HepG2 (cell line): ENCODE data around the gene PKMYT1. TPM values are rescaled to one million over a fixed set of nuclear protein-coding genes. Genes with fewer than 3 reads are reported as not detected.

Experiments used
- ATAC-seq: fragments of 200-7000 bp; cut with Tn5 transposase; 3 replicates; pipeline ENCODE4 v1.9.1; 2020; ENCODE audit warnings: mild to moderate bottlenecking, moderate library complexity
- BruUV-seq: library from RNA; stranded (reverse); fragments of 400-500 nt; replicated peaks from 2 replicates; lab custom pipeline; 2021; lab: Mats Ljungman, UMichigan
- CTCF ChIA-PET: fragments of 300-600 bp; formaldehyde crosslinking; extraction: SDS; loops from one replicate; lab custom pipeline; 2021; ENCODE audit warnings: low total read pairs, inconsistent platforms, low intra/inter-chr PET ratio; lab: Yijun Ruan, JAX
- POLR2A ChIA-PET: fragments of 350-600 bp; sonication (Branson Sonifier 250); formaldehyde crosslinking; loops from one replicate; lab custom pipeline; 2020; ENCODE audit warnings: antibody characterized with exemption, inconsistent platforms; lab: Yijun Ruan, JAX
- DNase-seq: peaks from one replicate; pipeline ENCODE4 v3.0.0-alpha.2; 2015; ENCODE audit warnings: low spot score
- FAIRE-seq: peaks from 3 replicates; lab custom pipeline; 2011; peaks lifted over from hg19 to GRCh38; lab: Jason Lieb, UNC
- H2AFZ ChIP-seq: one replicate; pipeline ENCODE4 v1.6.1; 2011; ENCODE audit warnings: low read length, inconsistent platforms
- H3K27ac ChIP-seq: fragments of 300-600 bp; 3 replicates; pipeline ENCODE4 v1.8.0; 2011; ENCODE audit warnings: mixed run types, mild to moderate bottlenecking, mixed read lengths, low read length, inconsistent platforms; ENCODE audit not compliant: insufficient read depth; ENCODE audit errors: extremely low read length
- H3K27me3 ChIP-seq, 2 experiments: fragments of 200-600 bp in 1 of 2; 2 replicates in 1 of 2; 3 replicates in 1 of 2; pipeline versions ENCODE4 v1.6.0 to v1.8.0; 2011; ENCODE audit warnings: low read length in 2 of 2, mild to moderate bottlenecking in 2 of 2, moderate library complexity in 2 of 2, inconsistent platforms in 1 of 2; ENCODE audit not compliant: insufficient read depth in 2 of 2, control insufficient read depth in 1 of 2
- H3K36me3 ChIP-seq, 2 experiments: fragments of 200-600 bp in 1 of 2; replicated peaks in 1 of 2; 2 replicates in 1 of 2; 3 replicates in 1 of 2; pipeline versions ENCODE4 v1.5.1 to v1.8.0; 2011; ENCODE audit warnings: low read length in 2 of 2, inconsistent platforms in 1 of 2; ENCODE audit not compliant: insufficient read depth in 2 of 2, control insufficient read depth in 1 of 2
- H3K4me1 ChIP-seq: 2 replicates; pipeline ENCODE4 v1.5.1; 2012; ENCODE audit warnings: low read length, inconsistent platforms; ENCODE audit not compliant: insufficient read depth
- H3K4me2 ChIP-seq: 2 replicates; pipeline ENCODE4 v1.6.0; 2011; ENCODE audit warnings: low read depth, low read length, inconsistent platforms
- H3K4me3 ChIP-seq, 3 experiments: fragments of 200-600 bp in 1 of 3; sonication (generic), shearing (Covaris generic) in 1 of 3; replicated peaks in 1 of 3; 2 replicates each; pipeline ENCODE4 v1.5.1; 2011 to 2016; ENCODE audit warnings: low read length in 3 of 3, inconsistent platforms in 2 of 3, low read depth in 2 of 3, mild to moderate bottlenecking in 2 of 3, control low read depth in 1 of 3, mixed read lengths in 1 of 3; ENCODE audit not compliant: insufficient read depth in 1 of 3
- H3K79me2 ChIP-seq: one replicate; pipeline ENCODE4 v1.6.1; 2011; ENCODE audit warnings: low read length, inconsistent platforms; ENCODE audit not compliant: insufficient read depth
- H3K9ac ChIP-seq: 2 replicates; pipeline ENCODE4 v1.6.0; 2011; ENCODE audit warnings: mild to moderate bottlenecking, low read depth, low read length, inconsistent platforms; ENCODE audit not compliant: insufficient read depth
- H3K9me3 ChIP-seq: 2 replicates; pipeline ENCODE4 v1.5.1; 2012; ENCODE audit warnings: mild to moderate bottlenecking, low read length
- H4K20me1 ChIP-seq: 2 replicates; pipeline ENCODE4 v1.6.0; 2011; ENCODE audit warnings: inconsistent platforms, mild to moderate bottlenecking, low read length, moderate library complexity; ENCODE audit not compliant: insufficient read depth
- ATF1 ChIP-seq: IDR thresholded peaks from 2 replicates; pipeline ENCODE4 v1.6.1; 2016; ENCODE audit warnings: mild to moderate bottlenecking, control low read depth
- ATF2 ChIP-seq: sonication (generic); formaldehyde crosslinking; IDR thresholded peaks from 2 replicates; pipeline ENCODE4 v1.4.0; 2020; ENCODE audit warnings: missing genetic modification reagents
- CHD4 ChIP-seq: fragments of 200-600 bp; sonication (generic); IDR thresholded peaks from 2 replicates; pipeline ENCODE4 v1.7.0; 2017; ENCODE audit warnings: mild to moderate bottlenecking, low read length, borderline replicate concordance
- JDP2 ChIP-seq: sonication (generic); formaldehyde crosslinking; IDR thresholded peaks from 2 replicates; pipeline ENCODE4 v1.8.1; 2022; ENCODE audit warnings: missing genetic modification reagents, borderline replicate concordance
- KLF15 ChIP-seq: sonication (generic); formaldehyde crosslinking; IDR thresholded peaks from 2 replicates; pipeline ENCODE4 v1.8.1; 2023; ENCODE audit warnings: borderline replicate concordance, mild to moderate bottlenecking, inconsistent platforms, missing genetic modification reagents, mixed read lengths
- NFRKB ChIP-seq: fragments of 450-650 bp; IDR thresholded peaks from 2 replicates; pipeline ENCODE4 v1.6.1; 2017
- NFYC ChIP-seq: IDR thresholded peaks from 2 replicates; pipeline ENCODE4 v1.6.1; 2016; ENCODE audit warnings: missing genetic modification reagents, missing compliant biosample characterization
- PHF8 ChIP-seq: sonication (generic); formaldehyde crosslinking; IDR thresholded peaks from 2 replicates; pipeline ENCODE4 v1.5.0; 2020; ENCODE audit warnings: missing genetic modification reagents
- PRDM4 ChIP-seq: sonication (generic); formaldehyde crosslinking; IDR thresholded peaks from 2 replicates; pipeline ENCODE4 v1.9.0; 2021; ENCODE audit warnings: missing genetic modification reagents, borderline replicate concordance
- TCF12 ChIP-seq, 2 experiments: fragments of 450-650 bp in 1 of 2; sonication (generic) in 1 of 2; formaldehyde crosslinking in 1 of 2; IDR thresholded peaks; 2 replicates each; pipeline versions ENCODE4 v1.6.1 to v1.8.0; 2017 to 2022; ENCODE audit warnings: antibody characterized with exemption in 1 of 2, mild to moderate bottlenecking in 1 of 2, missing genetic modification reagents in 1 of 2, moderate library complexity in 1 of 2
- TMF1 ChIP-seq: sonication (generic); formaldehyde crosslinking; IDR thresholded peaks from 2 replicates; pipeline ENCODE4 v1.8.1; 2022; ENCODE audit warnings: low read depth, missing genetic modification reagents
- ZKSCAN1 ChIP-seq: fragments of 150-350 bp; IDR thresholded peaks from 2 replicates; pipeline ENCODE4 v1.6.1; 2014; ENCODE audit warnings: low read length
- ZNF263 ChIP-seq: sonication (generic); formaldehyde crosslinking; IDR thresholded peaks from 2 replicates; pipeline ENCODE4 v1.4.0; 2020; ENCODE audit warnings: missing genetic modification reagents
- ZNF280B ChIP-seq: sonication (generic); formaldehyde crosslinking; IDR thresholded peaks from 2 replicates; pipeline ENCODE4 v1.5.0; 2020; ENCODE audit warnings: missing genetic modification reagents, mild to moderate bottlenecking, borderline replicate concordance
- ZNF430 ChIP-seq: sonication (generic); formaldehyde crosslinking; IDR thresholded peaks from 2 replicates; pipeline ENCODE4 v1.9.0; 2021; ENCODE audit warnings: mild to moderate bottlenecking, missing genetic modification reagents
- ZNF468 ChIP-seq: sonication (generic); formaldehyde crosslinking; IDR thresholded peaks from 2 replicates; pipeline ENCODE4 v1.8.0; 2022; ENCODE audit warnings: mild to moderate bottlenecking, moderate library complexity, missing genetic modification reagents
- ZNF530 ChIP-seq: sonication (generic); formaldehyde crosslinking; IDR thresholded peaks from 2 replicates; pipeline ENCODE4 v1.5.0; 2020; ENCODE audit warnings: low read depth, mild to moderate bottlenecking, missing genetic modification reagents
- ZNF557 ChIP-seq: sonication (generic); formaldehyde crosslinking; IDR thresholded peaks from 2 replicates; pipeline ENCODE4 v1.4.0; 2020; ENCODE audit warnings: missing genetic modification reagents
- ZNF746 ChIP-seq: sonication (generic); formaldehyde crosslinking; IDR thresholded peaks from 2 replicates; pipeline ENCODE4 v1.8.0; 2022; ENCODE audit warnings: mild to moderate bottlenecking, missing genetic modification reagents
- ZNF772 ChIP-seq: sonication (generic); formaldehyde crosslinking; IDR thresholded peaks from 2 replicates; pipeline ENCODE4 v1.5.0; 2020; ENCODE audit warnings: mild to moderate bottlenecking, missing genetic modification reagents
- ZNF891 ChIP-seq: sonication (generic); formaldehyde crosslinking; IDR thresholded peaks from 2 replicates; pipeline ENCODE4 v1.5.0; 2020; ENCODE audit warnings: mild to moderate bottlenecking, missing genetic modification reagents
- WGBS: methylation state at CpG from one replicate; pipeline ENCODE4 v1.1.6; 2017; ENCODE audit warnings: low lambda C conversion rate; 5-methylcytosine and 5-hydroxymethylcytosine counted together
- in situ Hi-C: cut with HindIII; loops from 2 replicates; pipeline ENCODE4 v1.10.0; 2017; ENCODE audit warnings: low pct_unique_long_range_greater_than_20kb; ENCODE audit not compliant: extremely low pct_ligation_motif_present
- intact Hi-C: fragments of 100-400 bp; cut with micrococcal nuclease; formaldehyde crosslinking; loops from one replicate; pipeline ENCODE4 v1.10.0; 2022; ENCODE audit not compliant: unreplicated experiment
- polyA plus RNA-seq, 8 experiments: library from polyadenylated mRNA; depleted of rRNA in 3 of 8; stranded (reverse) in 7 of 8; unstranded in 1 of 8; fragments of >200 nt; fragmentation: Illumina TruSeq in 4 of 8; extraction: Trizol in 4 of 8; gene quantifications; 2 replicates each; pipeline versions ENCODE4 v1.2.1 to v1.2.3, GENCODE V29; 2011 to 2016; ENCODE audit warnings: low read depth in 4 of 8, missing spikeins in 1 of 8, mixed read lengths in 1 of 8; ENCODE audit not compliant: insufficient read depth in 1 of 8
- total RNA-seq, 5 experiments: library from RNA; depleted of rRNA; stranded (reverse); fragments of >200 nt; fragmentation: Illumina TruSeq; extraction: Trizol; gene quantifications; 2 replicates each; pipeline ENCODE4 v1.2.3, GENCODE V29; 2016; ENCODE audit warnings: low read depth in 1 of 5

The PKMYT1 gene
- total and polyA plus RNA-seq, 2 of the 13 experiments (the other 11 are each of a cell fraction or from before 2014, with no cell fraction given), result 7.0 to 27.8 TPM

GRCh38 chr16:2979669-2980226, 498 bp downstream of the PKMYT1 start:
- in situ Hi-C loops, result no loop called here
- H3K79me2 ChIP-seq, result peaks cover 8% of the 10 kb centered on the region
- intact Hi-C loops, result no loop called here
- peaks cover 26% of the 10 kb centered on the region for H3K4me1 ChIP-seq
- BruUV-seq, result TSS peak; percentile 55
- H3K27me3 ChIP-seq, result 0 out of 5 replicates have a peak, but pooled peaks cover 0 to 4% of the 10 kb centered on the region in 2 experiments
- ChIA-PET CTCF (no interaction called here), POLR2A (interaction anchor here (0.7 to 3.9 kb wide), 9 partner anchors 8 to 74 kb away, joined by 4 to 48 read pairs (median 8); partner anchors contain the start of genes FLYWCH1, HCFC1R1, KREMEN2 and PAQR4)
- FAIRE-seq (no peak), ATAC-seq (peak; percentile 2; the same call in 2 of the 3 replicates), DNase-seq (no peak)
- H3K9me3 ChIP-seq, result no peaks in the 10 kb centered on the region
- peak overlapping the region; percentile 96 for H3K4me2 ChIP-seq
- 2% methylated on average over 22 of the region's 43 CpGs for WGBS
- H2AFZ ChIP-seq, result no peak overlapping the region
- H3K9ac ChIP-seq, result peak overlapping the region; percentile 94
- peak overlapping the region; percentile 86 to 95 (median 88) for H3K4me3 ChIP-seq
- H3K27ac ChIP-seq, result peak overlapping the region; percentile 87
- peaks cover 2 to 17% of the 10 kb centered on the region in 2 experiments; a peak in 3 of 5 replicates for H3K36me3 ChIP-seq
- H4K20me1 ChIP-seq, result no peaks in the 10 kb centered on the region
- TF ChIP-seq NFYC (CRISPR knock-in tag) (no peak), ZNF772 (CRISPR knock-in tag) (no peak), ZNF430 (CRISPR knock-in tag) (no peak), TCF12 (IDR thresholded peaks at IDR 0.05) (no peak), TCF12 (CRISPR knock-in tag; IDR thresholded peaks at IDR 0.05) (no peak), CHD4 (no peak), PHF8 (peak; percentile 8), ZNF468 (CRISPR knock-in tag) (no peak), ZNF891 (CRISPR knock-in tag) (no peak), PRDM4 (no peak), JDP2 (CRISPR knock-in tag) (no peak), ZNF530 (CRISPR knock-in tag) (no peak), ZNF263 (CRISPR knock-in tag) (0 out of 2 replicates have a peak, but pooled peaks have one; percentile 1), ZNF557 (CRISPR knock-in tag) (no peak), NFRKB (no peak), ZKSCAN1 (no peak), TMF1 (CRISPR knock-in tag) (0 out of 2 replicates have a peak, but pooled peaks have one; percentile 13), ZNF280B (CRISPR knock-in tag) (peak; percentile 68; the same call in 1 of the 2 replicates), ATF2 (no peak), ZNF746 (CRISPR knock-in tag) (no peak), ATF1 (no peak), KLF15 (CRISPR knock-in tag) (no peak)
